ENCODE measurements around the gene VSIG10. TPM values are rescaled to one million over a fixed set of nuclear protein-coding genes. Genes with fewer than 3 reads are reported as not detected.

The VSIG10 gene
- total and polyA plus RNA-seq, 2 of the 13 experiments (the other 11 are each of a cell fraction or from before 2014, with no cell fraction given) = 25.6 to 42.5 TPM

- no peak for TF ChIP-seq BCL3 (CRISPR knock-in tag; IDR thresholded peaks at IDR 0.05)
- no peak for TF ChIP-seq MXD1 (CRISPR knock-in tag; IDR thresholded peaks at IDR 0.05)
- no peak for TF ChIP-seq ZNF616 (CRISPR knock-in tag; IDR thresholded peaks at IDR 0.05; ENCODE audit: low read depth)
- no peak for TF ChIP-seq ZNF879 (CRISPR knock-in tag; IDR thresholded peaks at IDR 0.05)
- no peak for TF ChIP-seq GMEB1 (CRISPR knock-in tag; IDR thresholded peaks at IDR 0.05; ENCODE audit: borderline replicate concordance)
- no peak for TF ChIP-seq EHMT2 (IDR thresholded peaks at IDR 0.05; ENCODE audit: borderline replicate concordance, low read depth, low read length)
- no peak for TF ChIP-seq MXD3 (CRISPR knock-in tag; IDR thresholded peaks at IDR 0.05)
- TF ChIP-seq SOX13 (IDR thresholded peaks at IDR 0.05) = no peak
- peak in 1 of 2 experiments; percentile 15; a peak in 1 of 4 replicates for TF ChIP-seq SOX13 (CRISPR knock-in tag; conservative IDR thresholded peaks at IDR 0.05 in 1 of 2, IDR thresholded peaks at IDR 0.05 in 1 of 2)
- peak; percentile 48 for TF ChIP-seq FOXA3 (CRISPR knock-in tag; IDR thresholded peaks at IDR 0.05)
- 0 out of 2 replicates have a peak, but pooled peaks have one; percentile 31 for TF ChIP-seq ZFX (CRISPR knock-in tag; IDR thresholded peaks at IDR 0.05; ENCODE audit: low read depth)
- TF ChIP-seq PHF5A (CRISPR knock-in tag; IDR thresholded peaks at IDR 0.05; ENCODE audit: low read depth, unreplicated experiment) = no peak
- no peak for TF ChIP-seq ZNF367 (CRISPR knock-in tag; IDR thresholded peaks at IDR 0.05; ENCODE audit: borderline replicate concordance)
- no peak for TF ChIP-seq FOXP1 (IDR thresholded peaks at IDR 0.05)
- TF ChIP-seq FOXP1 (CRISPR knock-in tag; IDR thresholded peaks at IDR 0.05) = no peak
- no peak for TF ChIP-seq SUZ12 (IDR thresholded peaks at IDR 0.05; ENCODE audit: low read depth, low read length)
- no peak for TF ChIP-seq ZNF333 (CRISPR knock-in tag; IDR thresholded peaks at IDR 0.05; ENCODE audit: borderline replicate concordance)
- TF ChIP-seq ZNF136 (CRISPR knock-in tag; IDR thresholded peaks at IDR 0.05; ENCODE audit: low read depth) = no peak
- TF ChIP-seq REL (CRISPR knock-in tag; conservative IDR thresholded peaks at IDR 0.05) = no peak
- TF ChIP-seq ZNF20 (CRISPR knock-in tag; IDR thresholded peaks at IDR 0.05) = no peak
- no peak for TF ChIP-seq BRCA1 (CRISPR knock-in tag; IDR thresholded peaks at IDR 0.05)
- no peak for TF ChIP-seq TFDP1 (CRISPR knock-in tag; IDR thresholded peaks at IDR 0.05; ENCODE audit: borderline replicate concordance)
- no peak for TF ChIP-seq RELA (CRISPR knock-in tag; IDR thresholded peaks at IDR 0.05)
- TF ChIP-seq ASH2L (IDR thresholded peaks at IDR 0.05; ENCODE audit: insufficient read length, low read depth, low read length) = peak; percentile 17
- no peak for TF ChIP-seq ZBTB7A (CRISPR knock-in tag; IDR thresholded peaks at IDR 0.05)
- no peak for TF ChIP-seq ATF7 (IDR thresholded peaks at IDR 0.05)
- no peak for TF ChIP-seq ATF7 (CRISPR knock-in tag; IDR thresholded peaks at IDR 0.05)
- no peak for TF ChIP-seq NR1H2 (CRISPR knock-in tag; IDR thresholded peaks at IDR 0.05; ENCODE audit: borderline replicate concordance, low read depth)
- TF ChIP-seq NR2C2 (CRISPR knock-in tag; IDR thresholded peaks at IDR 0.05; ENCODE audit: borderline replicate concordance) = no peak
Measured at GRCh38 chr12:118055144-118055557, 48.7 kb downstream of the VSIG10 start (continued).
